ENCODE data around the gene POLRMT.

- TF ChIP-seq CTCF (IDR thresholded peaks at IDR 0.05 in 4 of 5, conservative IDR thresholded peaks at IDR 0.05 in 1 of 5) (no peak), POLR2A (IDR thresholded peaks at IDR 0.05) (no peak)
Observed at GRCh38 chr19:593055-593454, 40.3 kb downstream of the POLRMT start.
